Measurements from ENCODE around the gene UGT2A1. TPM values are rescaled to one million over a fixed set of nuclear protein-coding genes. Genes with fewer than 3 reads are reported as not detected.

The UGT2A1 gene
- total RNA-seq, 1 donor from 2014 or later = not detected

- intact Hi-C loops (cut with DNase I) = no loop called here
- DNase-seq (ENCODE audit: low spot score) = no peak
Observed at GRCh38 chr4:69600013-69600412, 53.0 kb downstream of the UGT2A1 start.

DNA sequence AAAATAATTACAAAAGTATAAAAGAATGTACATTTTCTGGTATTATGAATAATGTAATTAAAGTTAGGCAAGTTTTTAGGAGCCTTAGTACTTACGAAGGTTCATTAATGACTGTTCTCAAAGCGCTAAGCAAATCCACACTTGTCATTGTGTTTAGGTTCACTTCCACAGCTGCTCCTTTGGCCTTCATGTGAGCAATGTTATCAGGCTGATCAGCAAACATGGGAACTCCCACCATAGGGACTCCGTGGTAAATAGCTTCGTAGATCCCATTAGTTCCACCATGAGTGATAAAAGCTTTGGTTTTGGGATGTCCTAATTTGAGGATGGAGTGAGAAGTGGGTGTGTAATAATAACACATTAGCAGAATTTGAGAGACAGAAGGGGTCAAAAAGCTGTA lies 58.7 kb downstream of the UGT2A1 start:
- intact Hi-C loops (cut with DNase I) = no loop called here
- DNase-seq (ENCODE audit: low spot score) = no peak

DNA sequence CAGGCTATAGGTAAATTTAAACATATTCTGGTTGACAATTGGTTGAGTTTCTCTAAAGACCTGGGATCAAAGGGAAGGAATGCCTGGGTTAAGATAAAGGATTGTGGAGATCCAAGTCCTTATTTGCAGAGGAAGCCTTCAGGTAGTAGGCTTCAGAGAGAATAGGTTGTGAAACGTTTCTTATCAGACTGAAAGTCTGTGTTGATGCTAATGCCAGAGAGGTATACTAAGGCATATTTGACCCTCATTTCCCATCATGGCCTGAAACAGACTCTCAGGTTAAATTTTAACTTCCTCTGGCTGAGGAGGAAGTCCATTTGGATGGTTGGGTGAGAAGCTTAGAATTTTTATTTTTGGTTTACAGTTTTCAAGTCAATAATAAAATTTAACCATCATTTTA lies 61.7 kb downstream of the UGT2A1 start:
- intact Hi-C loops (cut with DNase I) = no loop called here

DNA sequence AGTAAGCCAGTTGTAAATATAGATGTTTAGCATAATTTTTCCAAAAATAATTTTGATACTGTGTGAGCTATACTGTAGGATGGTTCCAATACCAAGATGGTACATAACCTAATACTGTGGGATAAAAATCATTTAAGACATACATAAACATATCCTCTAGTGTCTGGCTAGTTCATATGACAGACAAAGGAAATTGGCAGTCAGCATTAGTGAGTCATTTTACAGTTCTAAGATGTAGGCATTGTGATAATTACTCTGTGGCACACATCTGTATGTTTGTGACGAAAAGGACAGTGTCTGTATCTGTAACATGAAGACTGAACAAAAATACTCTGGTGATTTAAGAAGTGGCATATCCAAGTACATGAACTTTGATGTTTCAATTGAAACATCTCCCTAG lies 63.2 kb downstream of the UGT2A1 start:
- no peak for DNase-seq (ENCODE audit: low spot score)
- intact Hi-C loops (cut with DNase I) = no loop called here

More for the DNA sequence above, 61.7 kb downstream of the UGT2A1 start:
- DNase-seq (ENCODE audit: low spot score) = no peak

DNA sequence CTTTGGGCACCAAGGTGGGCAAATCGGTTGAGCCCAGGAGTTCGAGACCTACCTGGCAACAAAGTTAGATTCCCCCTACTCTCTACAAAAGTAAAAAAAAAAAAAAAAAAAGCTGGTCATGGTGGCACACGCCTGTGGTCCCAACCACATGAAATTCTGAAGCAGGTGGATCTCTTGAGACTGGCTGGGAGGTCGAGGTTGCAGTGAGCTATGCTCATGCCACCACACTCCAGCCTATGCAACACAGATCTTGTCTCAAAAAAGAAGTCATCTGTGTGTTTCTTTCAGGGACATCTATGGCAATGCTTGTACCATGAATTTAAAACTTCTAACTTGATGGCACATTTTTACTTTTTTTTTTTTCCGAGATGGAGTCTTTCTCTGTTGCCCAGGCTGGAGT lies 68.9 kb downstream of the UGT2A1 start:
- no peak for DNase-seq (ENCODE audit: low spot score)
- intact Hi-C loops (cut with DNase I) = no loop called here

GRCh38 chr4:69583543-69583942 lies 69.5 kb downstream of the UGT2A1 start:
- DNase-seq (ENCODE audit: low spot score) = no peak
- intact Hi-C loops (cut with DNase I) = no loop called here

GRCh38 chr4:69577245-69577644 lies 75.8 kb downstream of the UGT2A1 start:
- intact Hi-C loops (cut with DNase I) = no loop called here
- DNase-seq (ENCODE audit: low spot score) = no peak

DNA sequence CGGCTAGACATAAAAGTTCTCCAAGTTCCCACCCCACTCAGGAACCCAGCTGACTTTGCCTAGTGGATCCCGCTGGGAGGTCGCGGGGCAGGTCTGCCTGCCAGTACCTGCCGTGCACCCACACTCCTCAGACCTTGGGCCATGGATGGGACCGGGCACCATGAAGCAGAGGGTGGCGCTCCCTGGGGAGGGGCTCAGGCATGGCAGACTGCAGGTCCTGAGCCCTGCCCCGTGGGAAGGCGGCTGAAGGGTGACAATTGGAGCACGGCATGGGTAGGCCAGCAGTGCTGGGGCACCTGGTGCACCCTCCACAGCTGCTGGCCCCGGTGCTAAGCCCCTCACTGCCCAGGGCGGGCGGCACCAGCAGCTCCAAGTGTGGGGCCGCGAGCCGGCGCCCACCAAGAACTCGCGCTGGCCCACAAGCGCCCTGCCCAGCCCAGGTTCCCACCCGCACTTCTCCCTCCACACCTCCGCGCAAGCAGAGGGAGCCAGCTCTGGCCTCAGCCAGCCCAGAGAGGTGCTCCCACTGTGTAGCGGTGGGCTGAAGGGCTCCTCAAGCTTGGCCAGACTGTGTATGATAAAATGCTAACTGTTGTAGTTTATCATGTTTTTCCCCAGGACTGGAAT lies 76.7 kb downstream of the UGT2A1 start:
- DNase-seq (ENCODE audit: low spot score) = no peak
- intact Hi-C loops (cut with DNase I) = no loop called here

DNA sequence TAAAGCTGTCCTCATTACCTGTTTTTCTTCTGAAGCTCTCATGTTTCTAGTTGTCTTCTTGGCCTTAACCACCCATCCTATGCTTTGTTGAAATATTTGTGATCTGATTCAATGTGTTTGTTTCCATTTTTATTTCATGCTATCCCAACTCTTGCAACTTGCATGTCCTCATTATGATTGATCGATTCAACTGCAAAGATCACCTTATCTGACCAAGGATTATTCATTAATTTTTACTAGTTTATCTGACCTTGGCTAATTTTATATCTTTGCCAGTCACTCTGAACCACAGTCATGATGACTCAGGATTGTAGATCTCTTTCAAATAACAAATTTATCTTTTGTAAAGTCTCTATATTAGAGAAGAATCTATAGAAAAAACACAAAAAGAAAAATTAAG lies 84.3 kb downstream of the UGT2A1 start:
- intact Hi-C loops (cut with DNase I) = no loop called here
- DNase-seq (ENCODE audit: low spot score) = no peak

DNA sequence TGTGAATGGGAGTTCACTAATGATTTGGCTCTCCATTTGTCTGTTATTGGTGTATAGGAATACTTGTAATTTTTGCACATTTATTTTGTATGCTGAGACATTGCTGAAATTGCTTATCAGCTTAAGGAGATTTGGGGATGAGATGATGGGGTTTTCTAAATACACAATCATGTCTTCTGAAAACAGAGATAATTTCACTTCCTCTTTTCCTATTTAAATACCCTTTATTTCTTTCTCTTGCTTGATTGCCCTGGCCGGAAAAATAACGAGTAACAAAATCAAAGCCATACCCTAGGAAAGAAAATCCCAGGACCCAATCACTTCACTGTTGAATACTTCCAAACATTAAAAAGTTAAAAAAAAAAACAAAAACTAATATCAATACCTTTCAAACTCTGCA lies 89.6 kb downstream of the UGT2A1 start:
- intact Hi-C loops (cut with DNase I) = no loop called here
- DNase-seq (ENCODE audit: low spot score) = no peak

- intact Hi-C loops (cut with DNase I) = no loop called here
- no peak for DNase-seq (ENCODE audit: low spot score)
Observed at GRCh38 chr4:69549651-69550050, 103.4 kb downstream of the UGT2A1 start.

- no peak for DNase-seq (ENCODE audit: low spot score)
- intact Hi-C loops (cut with DNase I) = no loop called here
Observed at GRCh38 chr4:69546134-69546765, 106.8 kb downstream of the UGT2A1 start.

Other genes starting within 250 kb of the UGT2A1 start
- not detected for gene UGT2B4, start 157.3 kb downstream of the UGT2A1 start, total RNA-seq
- not detected for gene UGT2A2, start 13.6 kb downstream of the UGT2A1 start, total RNA-seq
- 0.59 TPM for gene SULT1B1, start 107.4 kb upstream of the UGT2A1 start, total RNA-seq
- gene SULT1E1, start 206.9 kb upstream of the UGT2A1 start, total RNA-seq = not detected

Data from cardiac septum (tissue), 1 donor.